HEK293 (cell line): ENCODE data around the gene ANTXRL.
"Not testable (repeated sequence)": the region's sequence is repeated elsewhere in the genome, so short reads cannot be mapped to it uniquely, and the experiment has no call there.

Experiments
- CTCF ChIA-PET: fragments of 350-600 bp; formaldehyde crosslinking; extraction: SDS; loops from one replicate; lab custom pipeline; 2021; ENCODE audit warnings: antibody characterized with exemption; lab: Yijun Ruan, JAX
- POLR2A ChIA-PET: fragments of 300-600 bp; formaldehyde crosslinking; extraction: SDS; loops from one replicate; lab custom pipeline; 2020; ENCODE audit warnings: antibody characterized with exemption, inconsistent platforms; lab: Yijun Ruan, JAX
- H3K27ac ChIP-seq: fragments of 200-500 bp; sonication (Bioruptor generic); 2 replicates; pipeline ENCODE4 v1.5.1; 2014; ENCODE audit warnings: low read depth, low read length, control low read depth, inconsistent platforms; ENCODE audit errors: extremely low read depth
- H3K36me3 ChIP-seq, 2 experiments: fragments of 200-500 bp in 1 of 2; sonication (Bioruptor generic) in 1 of 2; 1 replicate in 1 of 2; 2 replicates in 1 of 2; pipeline ENCODE4 v1.5.1; 2014 to 2017; ENCODE audit warnings: inconsistent platforms in 2 of 2, low read length in 2 of 2; ENCODE audit not compliant: control insufficient read depth in 2 of 2, insufficient read depth in 1 of 2
- H3K4me1 ChIP-seq: fragments of 200-500 bp; sonication (Bioruptor generic); 2 replicates; pipeline ENCODE4 v1.5.1; 2014; ENCODE audit warnings: mild to moderate bottlenecking, low read length, inconsistent platforms; ENCODE audit not compliant: control insufficient read depth, insufficient read depth
- H3K4me3 ChIP-seq: 2 replicates; pipeline ENCODE4 v1.5.1; 2011; ENCODE audit warnings: low read depth, mild to moderate bottlenecking, control low read depth, low read length, moderate library complexity
- H3K9me3 ChIP-seq: fragments of 200-500 bp; sonication (Bioruptor generic); 2 replicates; pipeline ENCODE4 v1.5.1; 2014; ENCODE audit warnings: low read depth, low read length, inconsistent platforms; ENCODE audit not compliant: control insufficient read depth, insufficient read depth
- GFI1B ChIP-seq: fragments of 450-650 bp; formaldehyde crosslinking; IDR thresholded peaks from 2 replicates; pipeline ENCODE4 v1.5.1; 2016; ENCODE audit warnings: missing biosample characterization, missing genetic modification characterization
- GLI2 ChIP-seq: fragments of 450-650 bp; formaldehyde crosslinking; IDR thresholded peaks from 2 replicates; pipeline ENCODE4; 2017; ENCODE audit warnings: missing biosample characterization, missing genetic modification characterization, low read depth, borderline replicate concordance
- GLIS1 ChIP-seq: fragments of 450-650 bp; formaldehyde crosslinking; IDR thresholded peaks from 2 replicates; pipeline ENCODE4 v1.5.1; 2016; ENCODE audit warnings: missing biosample characterization, missing genetic modification characterization
- SCRT1 ChIP-seq: fragments of 450-650 bp; formaldehyde crosslinking; IDR thresholded peaks from 2 replicates; pipeline ENCODE4 v1.5.1; 2016; ENCODE audit warnings: missing biosample characterization, missing genetic modification characterization, borderline replicate concordance
- ZFP37 ChIP-seq: fragments of 450-650 bp; formaldehyde crosslinking; IDR thresholded peaks from 2 replicates; pipeline ENCODE4 v1.5.1; 2016; ENCODE audit warnings: missing biosample characterization, missing genetic modification characterization
- ZNF2 ChIP-seq: fragments of 450-650 bp; formaldehyde crosslinking; IDR thresholded peaks from 2 replicates; pipeline ENCODE4 v1.5.1; 2016; ENCODE audit warnings: missing biosample characterization, missing genetic modification characterization
- ZNF324 ChIP-seq: fragments of 450-650 bp; formaldehyde crosslinking; IDR thresholded peaks from 2 replicates; pipeline ENCODE4 v1.5.1; 2016; ENCODE audit warnings: missing biosample characterization, missing genetic modification characterization
- ZNF366 ChIP-seq: fragments of 450-650 bp; formaldehyde crosslinking; conservative IDR thresholded peaks from 2 replicates; pipeline ENCODE4 v1.5.1; 2016; ENCODE audit warnings: missing biosample characterization, missing genetic modification characterization
- ZNF473 ChIP-seq: fragments of 450-650 bp; formaldehyde crosslinking; IDR thresholded peaks from 2 replicates; pipeline ENCODE4 v1.5.1; 2017; ENCODE audit warnings: missing biosample characterization, missing genetic modification characterization
- ZNF513 ChIP-seq: fragments of 450-650 bp; IDR thresholded peaks from 2 replicates; pipeline ENCODE4 v1.5.1; 2018; ENCODE audit warnings: missing biosample characterization, missing genetic modification characterization
- ZNF529 ChIP-seq: fragments of 450-650 bp; formaldehyde crosslinking; IDR thresholded peaks from 2 replicates; pipeline ENCODE4 v1.5.1; 2017; ENCODE audit warnings: missing genetic modification characterization, missing biosample characterization; ENCODE audit not compliant: insufficient replicate concordance
- ZNF561 ChIP-seq: fragments of 450-650 bp; IDR thresholded peaks from 2 replicates; pipeline ENCODE4 v1.5.1; 2018; ENCODE audit warnings: missing biosample characterization, missing genetic modification characterization, borderline replicate concordance
- ZNF664 ChIP-seq: fragments of 450-650 bp; formaldehyde crosslinking; IDR thresholded peaks from 2 replicates; pipeline ENCODE4 v1.5.1; 2016; ENCODE audit warnings: missing biosample characterization, missing genetic modification characterization
- ZNF785 ChIP-seq: fragments of 450-650 bp; formaldehyde crosslinking; IDR thresholded peaks from 2 replicates; pipeline ENCODE4 v1.5.1; 2016; ENCODE audit warnings: missing biosample characterization, missing genetic modification characterization
- ZNF791 ChIP-seq: fragments of 450-650 bp; formaldehyde crosslinking; IDR thresholded peaks from 2 replicates; pipeline ENCODE4 v1.5.1; 2016; ENCODE audit warnings: missing biosample characterization, missing genetic modification characterization
- TF ChIP-seq, protein P1 (sequence below): fragments of 450-650 bp; formaldehyde crosslinking; IDR thresholded peaks from 2 replicates; pipeline ENCODE4 v1.5.1; 2016; ENCODE audit warnings: missing biosample characterization, missing genetic modification characterization
- TF ChIP-seq, protein P2 (sequence below): sonication (generic); formaldehyde crosslinking; IDR thresholded peaks from 2 replicates; pipeline ENCODE4 v1.8.1; 2022; ENCODE audit warnings: mild to moderate bottlenecking, moderate library complexity, missing genetic modification reagents
- TF ChIP-seq, protein P3 (sequence below): fragments of 450-650 bp; formaldehyde crosslinking; conservative IDR thresholded peaks from 2 replicates; pipeline ENCODE4 v1.5.1; 2016; ENCODE audit warnings: low read depth, missing biosample characterization, missing genetic modification characterization
- TF ChIP-seq, protein P4 (sequence below): fragments of 450-650 bp; formaldehyde crosslinking; IDR thresholded peaks from 2 replicates; pipeline ENCODE4 v1.5.1; 2016; ENCODE audit warnings: missing biosample characterization, missing genetic modification characterization, low read depth
- TF ChIP-seq, protein P5 (sequence below): fragments of 450-650 bp; formaldehyde crosslinking; optimal IDR thresholded peaks from 2 replicates; pipeline ENCODE3; 2016; ENCODE audit warnings: missing biosample characterization, mild to moderate bottlenecking, missing genetic modification characterization

ANTXRL gene

GRCh38 chr10:46264737-46265368, 21.9 kb upstream of the ANTXRL start:
- no peak for TF ChIP-seq ZNF561
- TF ChIP-seq ZNF529 = no peak
- no peak for TF ChIP-seq ZNF366 (tag by site-specific recombination)
- TF ChIP-seq ZNF513 (tag by site-specific recombination) = no peak
- no peak for TF ChIP-seq ZNF473
- no peak for TF ChIP-seq GFI1B
- TF ChIP-seq, protein P1, sequence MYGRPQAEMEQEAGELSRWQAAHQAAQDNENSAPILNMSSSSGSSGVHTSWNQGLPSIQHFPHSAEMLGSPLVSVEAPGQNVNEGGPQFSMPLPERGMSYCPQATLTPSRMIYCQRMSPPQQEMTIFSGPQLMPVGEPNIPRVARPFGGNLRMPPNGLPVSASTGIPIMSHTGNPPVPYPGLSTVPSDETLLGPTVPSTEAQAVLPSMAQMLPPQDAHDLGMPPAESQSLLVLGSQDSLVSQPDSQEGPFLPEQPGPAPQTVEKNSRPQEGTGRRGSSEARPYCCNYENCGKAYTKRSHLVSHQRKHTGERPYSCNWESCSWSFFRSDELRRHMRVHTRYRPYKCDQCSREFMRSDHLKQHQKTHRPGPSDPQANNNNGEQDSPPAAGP = no peak
- no peak for TF ChIP-seq ZNF785 (tag by site-specific recombination)
- TF ChIP-seq GLI2 (tag by site-specific recombination) = no peak
- TF ChIP-seq, all 188 proteins: peak for 0
- CTCF ChIA-PET = interaction anchor here (0.7 kb wide), 1 partner anchor 29 kb away, joined by 4 read pairs; no protein-coding TSS in a partner anchor
- POLR2A ChIA-PET = no interaction called here
- Histone ChIP-seq H3K36me3 (no peaks in the 10 kb centered on the region; a peak in 1 of 3 replicates), H3K9me3 (no peaks in the 10 kb centered on the region), H3K27ac (no peak overlapping the region), H3K4me3 (no peak overlapping the region), H3K4me1 (no peaks in the 10 kb centered on the region)

- H3K36me3 ChIP-seq, CTCF ChIA-PET, H3K4me1 ChIP-seq, H3K9me3 ChIP-seq, H3K4me3 ChIP-seq, H3K27ac ChIP-seq, POLR2A ChIA-PET: not testable (repeated sequence)
- TF ChIP-seq GLIS1 (tag by site-specific recombination) = peak; percentile 10; the same call in 1 of the 2 replicates
Measured at GRCh38 chr10:46265566-46266305, 21.1 kb upstream of the ANTXRL start.

DNA sequence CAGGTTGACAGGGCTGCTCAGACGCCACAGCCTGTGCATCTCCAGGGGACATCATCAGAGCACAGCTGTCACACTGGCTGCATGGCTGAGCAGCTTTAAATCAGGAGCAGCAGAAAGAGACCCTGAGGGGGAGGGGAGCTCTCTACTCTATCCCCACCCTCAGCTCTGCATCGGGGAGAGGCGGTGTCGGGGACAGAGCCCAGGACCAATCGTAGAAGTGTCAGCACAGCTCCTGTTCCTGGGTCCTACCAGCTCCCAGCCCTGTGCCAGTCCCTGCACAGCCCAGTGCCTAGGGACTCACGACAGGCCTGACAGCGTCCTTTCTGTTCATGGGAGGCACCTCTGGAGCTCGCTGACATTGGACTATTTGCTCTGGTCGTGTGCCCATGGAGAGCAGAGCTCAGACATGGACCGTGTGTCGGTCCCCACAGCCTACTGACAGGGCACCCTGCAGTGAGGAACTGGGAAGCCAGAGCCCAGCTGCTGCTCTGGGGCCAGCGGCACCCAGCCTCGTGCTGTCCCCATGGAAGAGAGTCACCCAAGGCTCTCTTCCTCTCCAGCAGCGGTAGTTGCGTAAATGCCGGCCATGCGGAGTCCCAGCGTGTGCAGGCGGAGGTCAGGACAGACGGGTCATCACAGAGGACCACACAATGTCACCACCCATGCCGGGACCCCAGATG, 20.4 kb upstream of the ANTXRL start:
- H3K9me3 ChIP-seq = no peaks in the 10 kb centered on the region
- H3K4me3 ChIP-seq = no peak overlapping the region
- POLR2A ChIA-PET = no interaction called here
- H3K4me1 ChIP-seq = no peaks in the 10 kb centered on the region
- no peaks in the 10 kb centered on the region; a peak in 1 of 3 replicates for H3K36me3 ChIP-seq
- H3K27ac ChIP-seq = no peak overlapping the region
- CTCF ChIA-PET = no interaction called here
- TF ChIP-seq ZNF791 (tag by site-specific recombination) (no peak), ZNF324 (no peak), ZFP37 (no peak), SCRT1 (tag by site-specific recombination) (no peak), ZNF664 (tag by site-specific recombination) (no peak), ZNF2 (no peak)
- TF ChIP-seq, protein P2, sequence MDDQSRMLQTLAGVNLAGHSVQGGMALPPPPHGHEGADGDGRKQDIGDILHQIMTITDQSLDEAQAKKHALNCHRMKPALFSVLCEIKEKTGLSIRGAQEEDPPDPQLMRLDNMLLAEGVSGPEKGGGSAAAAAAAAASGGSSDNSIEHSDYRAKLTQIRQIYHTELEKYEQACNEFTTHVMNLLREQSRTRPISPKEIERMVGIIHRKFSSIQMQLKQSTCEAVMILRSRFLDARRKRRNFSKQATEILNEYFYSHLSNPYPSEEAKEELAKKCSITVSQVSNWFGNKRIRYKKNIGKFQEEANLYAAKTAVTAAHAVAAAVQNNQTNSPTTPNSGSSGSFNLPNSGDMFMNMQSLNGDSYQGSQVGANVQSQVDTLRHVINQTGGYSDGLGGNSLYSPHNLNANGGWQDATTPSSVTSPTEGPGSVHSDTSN (CRISPR knock-in tag) = no peak
- TF ChIP-seq, protein P3, sequence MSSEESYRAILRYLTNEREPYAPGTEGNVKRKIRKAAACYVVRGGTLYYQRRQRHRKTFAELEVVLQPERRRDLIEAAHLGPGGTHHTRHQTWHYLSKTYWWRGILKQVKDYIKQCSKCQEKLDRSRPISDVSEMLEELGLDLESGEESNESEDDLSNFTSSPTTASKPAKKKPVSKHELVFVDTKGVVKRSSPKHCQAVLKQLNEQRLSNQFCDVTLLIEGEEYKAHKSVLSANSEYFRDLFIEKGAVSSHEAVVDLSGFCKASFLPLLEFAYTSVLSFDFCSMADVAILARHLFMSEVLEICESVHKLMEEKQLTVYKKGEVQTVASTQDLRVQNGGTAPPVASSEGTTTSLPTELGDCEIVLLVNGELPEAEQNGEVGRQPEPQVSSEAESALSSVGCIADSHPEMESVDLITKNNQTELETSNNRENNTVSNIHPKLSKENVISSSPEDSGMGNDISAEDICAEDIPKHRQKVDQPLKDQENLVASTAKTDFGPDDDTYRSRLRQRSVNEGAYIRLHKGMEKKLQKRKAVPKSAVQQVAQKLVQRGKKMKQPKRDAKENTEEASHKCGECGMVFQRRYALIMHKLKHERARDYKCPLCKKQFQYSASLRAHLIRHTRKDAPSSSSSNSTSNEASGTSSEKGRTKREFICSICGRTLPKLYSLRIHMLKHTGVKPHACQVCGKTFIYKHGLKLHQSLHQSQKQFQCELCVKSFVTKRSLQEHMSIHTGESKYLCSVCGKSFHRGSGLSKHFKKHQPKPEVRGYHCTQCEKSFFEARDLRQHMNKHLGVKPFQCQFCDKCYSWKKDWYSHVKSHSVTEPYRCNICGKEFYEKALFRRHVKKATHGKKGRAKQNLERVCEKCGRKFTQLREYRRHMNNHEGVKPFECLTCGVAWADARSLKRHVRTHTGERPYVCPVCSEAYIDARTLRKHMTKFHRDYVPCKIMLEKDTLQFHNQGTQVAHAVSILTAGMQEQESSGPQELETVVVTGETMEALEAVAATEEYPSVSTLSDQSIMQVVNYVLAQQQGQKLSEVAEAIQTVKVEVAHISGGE = no peak
- TF ChIP-seq, protein P4, sequence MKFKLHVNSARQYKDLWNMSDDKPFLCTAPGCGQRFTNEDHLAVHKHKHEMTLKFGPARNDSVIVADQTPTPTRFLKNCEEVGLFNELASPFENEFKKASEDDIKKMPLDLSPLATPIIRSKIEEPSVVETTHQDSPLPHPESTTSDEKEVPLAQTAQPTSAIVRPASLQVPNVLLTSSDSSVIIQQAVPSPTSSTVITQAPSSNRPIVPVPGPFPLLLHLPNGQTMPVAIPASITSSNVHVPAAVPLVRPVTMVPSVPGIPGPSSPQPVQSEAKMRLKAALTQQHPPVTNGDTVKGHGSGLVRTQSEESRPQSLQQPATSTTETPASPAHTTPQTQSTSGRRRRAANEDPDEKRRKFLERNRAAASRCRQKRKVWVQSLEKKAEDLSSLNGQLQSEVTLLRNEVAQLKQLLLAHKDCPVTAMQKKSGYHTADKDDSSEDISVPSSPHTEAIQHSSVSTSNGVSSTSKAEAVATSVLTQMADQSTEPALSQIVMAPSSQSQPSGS = no peak
- TF ChIP-seq, protein P5, sequence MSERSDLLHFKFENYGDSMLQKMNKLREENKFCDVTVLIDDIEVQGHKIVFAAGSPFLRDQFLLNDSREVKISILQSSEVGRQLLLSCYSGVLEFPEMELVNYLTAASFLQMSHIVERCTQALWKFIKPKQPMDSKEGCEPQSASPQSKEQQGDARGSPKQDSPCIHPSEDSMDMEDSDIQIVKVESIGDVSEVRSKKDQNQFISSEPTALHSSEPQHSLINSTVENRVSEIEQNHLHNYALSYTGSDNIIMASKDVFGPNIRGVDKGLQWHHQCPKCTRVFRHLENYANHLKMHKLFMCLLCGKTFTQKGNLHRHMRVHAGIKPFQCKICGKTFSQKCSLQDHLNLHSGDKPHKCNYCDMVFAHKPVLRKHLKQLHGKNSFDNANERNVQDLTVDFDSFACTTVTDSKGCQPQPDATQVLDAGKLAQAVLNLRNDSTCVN (tag by site-specific recombination) = no peak
